ENCODE results near the gene ZNF683.
"Not testable (repeated sequence)": the region's sequence is repeated elsewhere in the genome, so short reads cannot be mapped to it uniquely, and the experiment has no call there.

The ZNF683 gene

DNA sequence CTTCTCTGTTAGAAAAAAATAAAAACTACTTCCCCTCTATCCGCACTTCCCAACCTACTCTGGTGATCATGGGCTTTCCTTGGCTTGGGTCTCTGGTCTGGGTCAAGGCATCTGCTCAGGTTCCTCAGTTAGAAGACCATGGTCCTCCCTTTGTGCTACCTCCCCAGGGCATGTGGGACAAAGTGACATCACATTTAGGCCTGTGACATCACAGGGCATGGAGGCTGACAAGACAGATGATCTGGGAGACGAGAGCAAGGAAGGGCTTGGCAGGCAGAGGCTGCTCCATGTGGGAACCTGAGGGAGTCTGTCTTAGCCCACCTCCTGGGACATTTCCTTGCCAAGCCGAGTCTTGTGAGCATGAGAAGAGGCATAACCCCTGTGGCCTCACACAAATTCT lies at the start of gene ZNF683:
Gene ZNF683, minus strand, starts transcription at position 140 of the 400 bp plus-strand sequence. CDS start 4,179 bp downstream, outside the sequence.
- not testable (repeated sequence) for H3K27ac ChIP-seq

GRCh38 chr1:26419494-26419893 lies 46.9 kb upstream of the ZNF683 start:
- no peak for TF ChIP-seq CTCF (conservative IDR thresholded peaks at IDR 0.05)
- no peak overlapping the region for H3K27ac ChIP-seq

DNA sequence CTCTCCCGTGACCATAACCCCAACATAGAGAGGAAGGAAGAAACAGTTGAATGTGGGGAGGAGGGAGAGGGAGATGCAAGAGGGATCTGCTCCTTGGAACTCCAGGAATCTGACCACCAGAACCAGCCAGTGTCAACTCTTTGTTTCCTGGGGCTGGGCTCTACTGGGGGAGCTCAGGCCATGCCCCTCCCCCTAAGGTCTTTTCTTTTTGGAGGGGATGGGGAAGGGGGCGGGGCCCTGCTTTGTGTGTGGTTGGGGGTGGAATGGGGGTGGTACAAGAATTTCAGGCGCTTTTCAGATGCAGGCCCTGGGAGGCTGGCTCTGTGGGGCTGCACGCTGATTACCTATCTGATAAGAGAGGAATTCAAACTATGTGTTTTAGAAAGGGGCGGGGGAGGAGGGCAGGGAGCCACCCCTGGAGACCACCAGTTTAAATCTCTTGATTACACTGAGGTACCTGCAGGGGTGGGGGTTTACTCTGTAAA lies 46.4 kb upstream of the ZNF683 start:
- no peak for TF ChIP-seq CTCF (conservative IDR thresholded peaks at IDR 0.05)
- no peak overlapping the region for H3K27ac ChIP-seq

DNA sequence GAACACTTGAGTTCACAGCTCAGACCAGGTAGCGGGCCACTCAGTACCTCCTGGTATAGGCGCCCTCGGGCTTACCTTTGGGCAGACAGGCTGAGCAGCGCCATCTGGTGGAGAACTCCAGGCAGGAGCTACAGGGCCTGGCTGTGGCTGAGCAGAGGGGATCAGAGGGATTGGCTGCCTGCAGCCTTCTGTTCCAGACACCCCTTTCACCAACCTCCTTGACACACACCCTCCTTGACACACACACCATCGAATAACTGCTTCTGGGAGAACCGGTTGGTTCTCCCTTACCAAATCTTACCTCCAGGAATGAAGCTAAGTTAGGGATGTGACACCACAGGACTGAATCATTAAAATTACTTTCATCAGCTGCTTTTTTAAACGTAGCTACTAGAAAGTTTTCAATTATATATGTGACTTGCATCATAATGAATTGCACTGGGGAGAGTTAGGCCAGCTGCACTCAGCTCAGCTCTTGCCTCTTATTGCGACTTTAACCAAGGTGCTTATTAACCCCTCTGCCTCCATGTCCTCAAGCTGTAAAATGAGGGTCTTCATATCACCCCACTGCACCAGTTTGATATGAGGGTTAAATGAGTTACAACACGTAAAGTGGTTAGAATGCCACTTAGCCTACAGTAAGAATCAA lies 44.7 kb upstream of the ZNF683 start:
- H3K27ac ChIP-seq: no peak overlapping the region
- TF ChIP-seq CTCF (conservative IDR thresholded peaks at IDR 0.05): peak; percentile 94

- no peak overlapping the region for H3K27ac ChIP-seq
- no peak for TF ChIP-seq CTCF (conservative IDR thresholded peaks at IDR 0.05)
Observed at GRCh38 chr1:26413031-26413430, 40.5 kb upstream of the ZNF683 start.

DNA sequence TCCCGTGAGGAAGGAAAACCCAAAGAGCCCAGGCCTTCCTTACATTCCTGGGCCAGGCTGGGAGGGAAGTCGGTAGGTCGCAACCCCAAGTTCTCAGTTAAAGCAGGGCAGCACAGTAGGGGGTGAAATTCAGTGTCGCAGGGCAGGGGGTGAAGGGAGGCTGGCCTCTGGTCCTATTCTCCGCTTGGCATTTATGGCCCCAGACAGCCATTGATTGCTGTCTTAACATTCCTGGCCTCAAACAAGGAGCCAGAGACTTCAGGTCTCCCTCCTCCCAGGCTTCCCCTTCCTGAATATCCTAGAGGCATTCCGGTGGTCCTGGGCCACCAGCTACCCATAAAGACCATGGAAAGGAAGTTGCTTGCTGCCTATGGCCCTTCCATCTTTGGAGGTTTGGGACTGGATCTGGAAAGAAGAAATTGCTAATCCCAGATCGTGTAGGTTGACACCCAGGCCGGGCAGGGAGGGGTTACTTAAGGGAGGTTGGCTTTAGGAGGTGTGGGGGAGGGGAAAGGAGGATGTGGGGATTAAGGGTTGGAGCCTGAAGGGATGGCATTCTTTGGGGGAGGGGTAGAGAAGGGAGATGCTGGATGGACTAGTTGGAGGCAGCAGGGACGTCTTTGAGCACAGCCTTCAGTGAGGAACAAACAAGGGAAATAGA lies 39.8 kb upstream of the ZNF683 start:
- no peak overlapping the region for H3K27ac ChIP-seq
- no peak for TF ChIP-seq CTCF (conservative IDR thresholded peaks at IDR 0.05)

- no peak overlapping the region for H3K27ac ChIP-seq
- no peak for TF ChIP-seq CTCF (conservative IDR thresholded peaks at IDR 0.05)
Observed at GRCh38 chr1:26411624-26412074, 39.1 kb upstream of the ZNF683 start.
